ENCODE data around the gene MEX3C.

MEX3C gene

DNA sequence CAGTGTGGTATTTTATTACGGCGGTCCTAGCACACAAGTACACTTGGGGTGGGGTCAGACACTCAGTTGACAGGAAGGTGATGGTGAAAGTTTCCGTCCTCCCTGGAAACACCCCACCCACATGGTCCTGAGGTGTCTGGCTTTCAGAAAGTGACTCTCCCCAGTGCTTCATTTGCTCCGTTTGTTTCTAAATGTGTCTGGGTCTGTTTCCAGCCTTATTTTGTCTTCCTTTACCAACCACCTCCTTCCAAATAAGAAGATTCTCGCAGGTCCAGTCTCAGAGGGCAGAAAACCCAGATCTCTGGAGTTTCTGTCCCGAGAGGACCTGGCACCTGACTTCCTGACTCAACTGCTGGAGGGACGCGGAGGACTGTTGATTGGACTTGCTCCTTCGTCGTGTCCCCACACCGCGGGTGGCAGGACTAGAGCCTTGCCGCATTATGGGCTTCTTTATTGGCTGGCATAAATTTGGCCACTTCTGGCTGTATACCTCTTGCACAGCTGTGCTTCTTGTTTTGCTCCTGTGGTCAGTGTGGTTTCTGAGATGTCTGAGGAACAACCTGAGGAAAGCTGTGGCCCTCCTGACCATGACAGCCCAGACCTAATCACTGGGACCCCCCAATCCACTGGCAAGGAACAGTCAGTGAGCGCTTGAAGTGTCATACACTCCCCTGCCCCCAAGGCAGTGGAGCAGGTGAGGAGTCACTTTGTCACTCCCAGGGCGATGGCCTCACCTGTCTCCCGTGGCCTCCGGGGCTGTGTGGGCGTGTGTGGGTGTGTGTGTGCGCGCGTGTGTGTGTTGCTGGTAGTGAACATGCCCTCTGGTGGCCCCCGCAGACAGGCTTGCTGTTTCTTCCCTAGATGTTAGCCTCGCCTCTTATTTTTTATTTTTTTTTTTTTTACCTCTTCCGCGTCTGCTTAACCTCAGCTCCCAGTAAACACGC is 45.6 kb downstream of the MEX3C start:
- DNase-seq: no peak

DNA sequence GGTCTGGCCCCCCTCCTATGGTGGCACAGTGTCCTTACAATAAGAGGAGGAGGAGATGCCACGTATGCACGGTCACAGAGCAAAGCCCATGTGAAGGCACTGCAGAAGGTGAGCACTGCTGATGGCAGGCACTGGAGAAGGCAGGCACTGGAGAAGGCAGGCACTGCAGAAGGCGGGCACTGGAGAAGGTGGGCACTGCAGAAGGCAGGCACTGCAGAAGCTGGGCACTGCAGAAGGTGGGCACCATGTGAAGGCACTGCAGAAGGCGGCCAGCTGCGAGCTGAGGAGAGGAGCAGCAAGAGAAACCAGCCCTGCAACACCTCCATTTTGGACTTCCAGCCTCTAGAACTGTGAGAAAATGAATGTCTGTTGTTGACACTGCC is 46.3 kb downstream of the MEX3C start:
- no peak for DNase-seq

DNA sequence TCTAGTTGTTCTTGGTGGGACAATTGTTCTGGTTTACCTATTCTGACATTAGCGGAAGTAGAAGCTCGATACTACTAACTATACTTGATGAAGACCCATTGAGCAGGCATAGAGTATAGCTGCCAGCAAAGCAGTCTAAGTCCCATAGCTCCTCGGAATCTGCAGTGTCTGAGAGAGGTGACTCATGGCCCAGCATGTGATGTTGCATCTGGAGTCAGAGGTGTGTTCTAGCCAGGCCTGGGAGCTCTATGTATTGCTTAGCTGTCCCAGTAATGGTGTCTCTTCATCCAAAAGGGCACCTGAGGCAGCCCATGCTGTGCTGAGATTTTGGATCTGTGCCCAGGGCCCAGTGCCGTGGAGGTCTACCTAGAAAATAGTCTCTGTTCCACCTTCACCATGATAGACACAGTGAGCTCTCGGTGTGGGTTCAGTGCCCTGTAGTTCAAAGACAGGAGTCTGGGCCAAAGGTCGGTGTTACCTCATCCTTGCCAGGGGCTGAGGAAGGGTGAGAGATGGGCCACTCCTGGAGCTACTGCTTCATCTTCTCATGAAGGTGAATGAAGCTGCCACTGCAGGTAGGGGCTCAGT is 47.3 kb downstream of the MEX3C start:
- DNase-seq: no peak

DNA sequence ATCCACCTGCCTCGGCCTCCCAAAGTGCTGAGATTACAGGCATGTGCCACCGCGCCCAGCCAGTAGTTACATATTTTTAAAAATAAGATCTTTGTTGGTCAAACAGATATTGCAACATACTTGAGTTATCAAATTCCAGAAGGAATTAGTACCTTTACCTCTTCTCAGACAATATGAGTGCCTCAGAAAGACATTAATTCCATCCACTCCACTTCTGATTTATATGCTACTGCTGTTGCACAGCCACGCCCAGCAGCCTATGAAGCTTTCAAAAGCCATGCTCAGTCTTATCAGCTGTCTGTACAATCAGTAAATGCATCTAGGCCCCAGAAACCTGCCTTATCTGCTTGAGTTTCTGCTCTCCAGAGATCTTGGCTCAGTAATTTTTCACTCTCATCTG is 47.8 kb downstream of the MEX3C start:
- no peak for DNase-seq

DNA sequence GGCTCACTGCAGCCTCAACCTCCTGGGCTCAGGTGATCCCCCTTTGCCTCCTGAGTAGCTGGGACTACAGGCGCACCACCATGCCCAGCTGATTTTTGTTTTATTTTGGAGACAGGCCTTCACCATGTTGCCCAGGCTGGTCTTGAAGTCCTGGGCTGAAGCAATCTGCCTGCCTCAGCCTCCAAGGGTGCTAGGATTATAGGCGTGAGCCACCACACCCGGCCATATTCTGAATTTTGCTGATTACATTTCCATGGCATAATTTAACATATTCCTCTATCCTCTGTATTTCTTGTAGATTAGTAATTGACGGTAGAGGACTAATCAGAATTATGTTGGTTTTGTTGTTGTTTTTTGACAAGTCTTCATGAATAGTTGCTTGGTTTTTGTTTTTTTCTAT is 50.6 kb downstream of the MEX3C start:
- DNase-seq: no peak

DNA sequence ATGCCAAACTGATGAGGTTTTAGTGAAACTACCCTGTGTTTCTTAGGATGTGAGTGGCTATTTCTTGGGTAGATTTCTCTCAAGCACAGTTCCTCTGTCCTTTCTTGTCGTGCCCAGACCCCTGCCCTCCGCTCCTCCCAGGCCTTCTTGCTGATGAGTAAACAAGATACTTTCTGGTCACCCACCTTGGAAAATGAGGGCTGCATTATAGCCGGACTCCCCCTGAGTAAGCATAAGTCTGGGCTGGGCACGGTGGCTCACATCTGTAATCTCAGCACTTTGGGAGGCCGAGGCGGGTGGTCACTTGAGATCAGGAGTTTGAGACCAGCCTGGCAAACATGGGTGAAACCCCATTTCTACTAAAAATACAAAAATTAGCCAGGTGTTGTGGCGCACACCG is 58.5 kb downstream of the MEX3C start:
- no peak for DNase-seq

DNA sequence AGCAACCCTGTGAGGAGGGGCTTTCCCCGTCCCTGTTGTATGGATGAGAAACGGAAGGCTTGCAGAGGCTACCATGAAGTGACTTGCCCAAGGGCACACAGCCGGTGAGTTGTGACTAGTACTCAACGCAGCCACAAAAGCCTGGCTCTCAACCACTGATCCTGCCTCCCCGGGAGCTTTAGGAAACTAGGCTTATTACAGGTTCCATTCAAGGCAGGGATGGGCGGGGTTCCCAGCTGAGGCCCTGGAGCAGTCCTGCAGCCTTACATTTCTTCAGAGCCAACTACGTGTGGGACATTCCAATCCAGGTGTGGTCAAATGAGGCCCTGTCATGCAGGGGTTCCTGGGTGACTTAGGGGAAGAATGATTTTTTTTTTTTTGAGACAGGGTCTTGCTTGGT is 59.6 kb downstream of the MEX3C start:
- no peak for DNase-seq

DNA sequence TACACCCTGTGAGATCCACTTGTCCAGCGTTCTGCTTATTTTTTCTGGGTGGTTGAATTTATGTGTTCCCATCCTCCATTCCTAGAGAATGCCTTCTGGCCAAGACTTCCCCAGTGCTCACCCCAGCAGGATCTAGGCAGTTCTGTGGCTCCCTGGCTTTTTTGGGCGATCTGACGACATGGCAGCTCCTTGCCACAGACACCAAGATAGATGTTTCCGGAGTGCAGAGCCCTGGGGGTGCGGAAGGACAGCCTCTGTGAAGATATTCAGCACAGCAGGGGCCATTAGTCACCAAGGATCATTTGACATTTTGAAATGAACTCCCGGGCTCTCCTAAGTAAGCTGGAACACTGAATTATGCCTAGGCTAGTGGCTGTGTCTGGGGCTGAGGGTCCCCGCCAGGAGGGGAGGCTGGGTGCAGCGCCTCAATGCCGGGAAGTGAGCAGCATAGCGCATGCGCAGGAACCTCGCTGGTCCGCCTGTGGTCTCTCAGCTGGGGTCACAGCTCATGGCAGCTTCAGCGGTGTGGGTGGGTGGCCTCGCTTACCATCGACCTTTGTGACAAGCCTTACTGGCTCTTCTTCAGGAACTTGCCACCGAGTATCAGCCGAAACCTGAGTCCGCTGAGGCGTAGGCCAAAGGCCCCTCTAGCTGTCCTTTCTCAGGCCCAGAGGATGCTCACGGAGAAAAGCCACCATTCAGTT is 60.3 kb downstream of the MEX3C start:
- DNase-seq: no peak

DNA sequence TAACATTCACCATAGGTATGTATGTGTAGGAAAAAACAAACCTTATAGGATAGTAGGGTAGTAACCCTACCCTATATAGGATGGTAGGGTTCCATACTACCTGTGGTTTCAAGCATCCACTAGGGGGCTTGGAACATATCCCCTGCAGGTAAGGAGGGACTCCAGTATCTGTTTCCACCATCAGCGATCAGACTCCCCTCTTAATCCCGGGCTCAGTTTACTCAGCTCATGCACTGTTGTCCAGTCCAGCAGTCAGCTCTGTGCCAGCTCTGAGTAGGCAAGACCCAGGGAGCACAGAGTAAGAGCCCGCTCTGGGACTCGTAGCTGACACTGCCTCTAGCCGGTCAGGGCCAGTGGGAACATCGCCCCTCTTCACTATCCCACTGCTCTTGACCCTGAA is 61.7 kb downstream of the MEX3C start:
- no peak for DNase-seq

DNA sequence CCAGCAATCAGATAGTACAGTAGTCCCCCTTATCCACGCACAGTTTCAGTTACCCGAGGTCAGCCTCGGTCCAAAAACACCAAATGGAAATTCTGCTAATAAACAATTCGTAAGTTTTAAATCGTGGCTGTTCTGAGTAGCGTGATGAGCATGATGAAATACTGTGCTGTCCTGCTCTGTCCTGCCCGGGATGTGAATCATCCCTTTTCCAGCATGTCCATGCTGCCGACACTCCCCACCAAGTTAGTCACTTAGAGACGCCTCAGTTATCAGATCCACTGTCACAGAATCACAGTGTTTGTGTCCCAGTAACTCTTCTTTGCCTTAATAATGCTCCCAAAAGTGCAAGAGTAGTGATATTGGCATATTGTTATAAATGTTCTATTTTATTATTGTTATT is 62.1 kb downstream of the MEX3C start:
- no peak for DNase-seq

DNA sequence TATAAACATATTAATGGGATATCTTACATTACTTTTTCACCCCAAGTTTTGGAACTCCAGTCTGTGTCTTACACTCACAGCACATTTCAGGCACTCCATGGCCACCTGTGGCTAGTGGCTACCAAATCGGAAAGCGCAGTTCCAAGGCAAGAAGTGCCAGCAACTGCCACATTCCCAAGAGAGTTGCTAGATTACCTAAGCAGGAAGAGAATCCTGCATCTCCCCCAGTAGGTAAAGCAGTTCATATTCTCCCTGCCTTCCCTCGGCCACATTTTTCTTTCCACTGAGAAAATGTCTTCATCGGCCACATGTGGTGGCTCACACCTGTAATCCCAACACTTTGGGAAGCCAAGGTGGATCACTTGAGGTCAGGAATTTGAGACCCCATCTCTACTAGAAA is 62.8 kb downstream of the MEX3C start:
- DNase-seq: no peak

DNA sequence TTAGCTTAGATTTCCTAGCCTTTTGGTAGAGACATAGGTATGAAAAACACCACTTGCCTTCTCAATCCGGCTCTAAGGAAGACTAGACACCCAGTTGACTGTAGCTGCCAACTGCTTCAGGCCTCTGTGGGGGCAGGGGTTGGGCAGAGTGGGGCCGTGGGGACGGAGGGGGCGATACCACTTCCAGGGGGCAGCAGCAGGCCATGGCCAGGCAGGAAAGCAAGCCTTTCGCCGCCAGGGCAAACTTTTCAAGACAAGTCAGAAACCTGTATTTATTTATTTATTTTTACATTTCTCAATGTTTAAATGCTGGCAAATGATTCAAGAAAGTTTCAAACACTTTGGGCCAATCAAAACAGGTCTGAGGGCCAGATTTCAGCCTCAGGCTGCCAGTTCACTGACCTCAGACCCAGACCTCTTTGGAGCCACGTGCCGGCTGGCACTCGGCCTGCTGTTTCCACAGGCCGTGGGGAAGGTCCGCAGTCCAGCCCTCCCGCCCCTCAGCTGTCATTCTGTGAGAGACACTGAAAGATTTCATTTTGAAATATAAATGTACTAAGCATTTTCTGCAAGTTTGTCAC is 63.8 kb downstream of the MEX3C start:
- no peak for DNase-seq

DNA sequence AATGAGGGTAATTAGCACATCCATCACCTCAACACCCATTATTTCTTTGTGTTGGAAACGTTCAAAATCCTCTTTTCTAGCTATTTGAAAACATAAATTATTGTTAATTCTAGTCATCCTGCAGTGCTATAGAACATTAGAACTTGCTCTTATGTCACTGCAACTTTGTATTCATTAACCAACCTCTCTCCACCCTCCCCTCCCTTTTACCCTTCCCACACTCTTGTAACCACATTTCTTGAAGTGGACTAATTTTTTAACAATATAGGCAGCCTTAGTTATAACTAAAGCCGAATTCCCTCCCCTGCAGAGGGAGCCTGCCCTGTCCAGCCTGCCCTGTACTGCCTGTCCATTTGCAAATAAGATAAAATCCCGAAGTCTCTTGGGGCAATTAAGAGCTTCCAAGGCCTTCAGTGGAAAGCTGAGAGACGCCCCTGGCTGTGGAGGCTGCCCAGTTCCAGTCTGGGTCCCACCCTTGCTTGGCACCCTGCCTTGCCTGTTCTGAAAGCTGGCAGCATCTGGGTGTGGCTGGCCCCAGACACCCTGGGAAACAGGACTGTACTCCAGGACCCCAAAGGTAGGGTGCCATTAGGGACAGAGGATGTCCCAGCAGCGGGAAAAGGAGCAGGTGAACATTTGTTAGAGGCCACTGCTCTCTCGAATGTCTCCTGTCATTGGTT is 65.1 kb downstream of the MEX3C start:
- DNase-seq: no peak

DNA sequence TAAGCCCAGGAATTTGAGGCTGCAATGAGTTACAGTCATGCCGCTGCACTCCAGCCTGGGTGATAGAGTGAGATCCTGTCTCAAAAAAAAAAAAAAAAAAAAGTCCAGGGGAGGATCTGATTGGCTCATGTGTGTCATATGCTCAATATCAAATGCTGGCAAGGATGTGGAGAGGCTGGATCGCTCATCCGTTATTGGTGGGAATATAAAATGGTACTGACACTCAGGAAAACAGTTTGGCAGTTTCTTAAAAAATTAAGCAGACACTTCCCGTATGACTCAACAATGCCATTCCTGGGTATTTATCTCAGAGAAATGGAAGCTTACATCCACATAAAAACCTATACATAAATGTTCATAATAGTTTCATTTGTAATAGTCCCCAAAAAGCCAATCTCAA is 68.9 kb downstream of the MEX3C start:
- no peak for DNase-seq

DNA sequence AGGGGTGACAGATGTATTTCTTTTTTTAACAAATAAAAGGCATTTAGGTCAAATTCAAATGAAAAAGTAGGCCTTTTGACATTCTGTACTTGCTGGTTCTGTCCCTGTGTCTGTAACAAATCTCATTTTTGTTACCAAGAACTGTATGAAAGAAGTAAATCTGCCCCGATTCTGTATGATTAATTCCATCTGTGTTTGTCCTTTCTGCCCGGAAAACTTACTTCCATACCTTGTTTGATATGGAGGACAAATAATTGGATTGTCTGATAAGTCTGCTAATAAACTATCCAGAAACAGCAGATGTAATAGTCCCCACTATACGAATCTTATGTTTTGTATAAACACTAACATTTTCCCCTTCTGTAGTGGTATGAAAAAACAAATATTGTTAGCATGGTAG is 69.8 kb downstream of the MEX3C start:
- no peak for DNase-seq

DNA sequence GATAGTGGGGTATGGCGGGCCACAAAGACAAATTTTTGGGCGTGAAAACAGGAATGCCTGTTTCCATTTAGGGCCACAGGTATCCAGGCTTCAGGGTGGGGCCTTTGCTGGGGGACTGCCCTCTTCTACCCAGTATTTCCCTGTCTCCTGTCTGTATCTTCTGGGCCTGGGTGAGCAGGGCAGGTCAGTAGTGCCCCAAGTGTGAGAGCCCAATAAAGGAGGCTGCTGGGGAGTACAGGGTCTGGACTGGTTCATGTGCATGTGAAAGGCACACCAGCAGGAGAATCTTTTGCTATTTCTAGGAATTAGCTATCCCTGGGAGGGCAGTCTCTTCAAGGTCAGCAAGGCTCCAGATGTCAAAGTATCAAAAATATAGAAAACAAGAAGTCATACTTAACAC is 71.5 kb downstream of the MEX3C start:
- DNase-seq: no peak
